Activated CD4-positive, alpha-beta T cell treated with anti-CD3 and anti-CD28 coated beads, Interleukin-2, amount 10 ng/mL, durations not matched to agents 24 days and 14 days (primary cell): Measurements from ENCODE around the gene OST4. TPM values are rescaled to one million over a fixed set of nuclear protein-coding genes. Genes with fewer than 3 reads are reported as not detected.
A peak's percentile ranks its signal among the peaks of the same experiment; 100 is the strongest.
"Not testable (repeated sequence)": the region's sequence is repeated elsewhere in the genome, so short reads cannot be mapped to it uniquely, and the experiment has no call there.

Experiments
- DNase-seq: peaks from one replicate; pipeline ENCODE4 v3.0.0; 2022
- H3K27ac Mint-ChIP-seq: one replicate; pipeline ENCODE4 v1.8.0; 2022; ENCODE audit warnings: mild to moderate bottlenecking, mixed read lengths
- H3K27me3 Mint-ChIP-seq: one replicate; pipeline ENCODE4 v1.8.0; 2022; ENCODE audit warnings: mixed read lengths
- H3K36me3 Mint-ChIP-seq: one replicate; pipeline ENCODE4 v1.8.0; 2022; ENCODE audit warnings: low read depth, mild to moderate bottlenecking, mixed read lengths
- H3K4me1 Mint-ChIP-seq: one replicate; pipeline ENCODE4 v1.8.0; 2021; ENCODE audit warnings: mixed read lengths
- H3K4me3 Mint-ChIP-seq: one replicate; pipeline ENCODE4 v1.8.0; 2022; ENCODE audit warnings: mild to moderate bottlenecking, moderate library complexity, mixed read lengths
- H3K9me3 Mint-ChIP-seq: one replicate; pipeline ENCODE4 v1.8.0; 2021; ENCODE audit warnings: mixed read lengths
- intact Hi-C: fragments of 100-400 bp; cut with micrococcal nuclease; formaldehyde crosslinking; loops from one replicate; pipeline ENCODE4 v1.15.1; 2023
- total RNA-seq: library from RNA; stranded (reverse); gene quantifications from 2 replicates; pipeline ENCODE4 v1.2.3, GENCODE V29; 2022

The OST4 gene
- total RNA-seq, result 314 and 326 TPM in 2 replicates

DNA sequence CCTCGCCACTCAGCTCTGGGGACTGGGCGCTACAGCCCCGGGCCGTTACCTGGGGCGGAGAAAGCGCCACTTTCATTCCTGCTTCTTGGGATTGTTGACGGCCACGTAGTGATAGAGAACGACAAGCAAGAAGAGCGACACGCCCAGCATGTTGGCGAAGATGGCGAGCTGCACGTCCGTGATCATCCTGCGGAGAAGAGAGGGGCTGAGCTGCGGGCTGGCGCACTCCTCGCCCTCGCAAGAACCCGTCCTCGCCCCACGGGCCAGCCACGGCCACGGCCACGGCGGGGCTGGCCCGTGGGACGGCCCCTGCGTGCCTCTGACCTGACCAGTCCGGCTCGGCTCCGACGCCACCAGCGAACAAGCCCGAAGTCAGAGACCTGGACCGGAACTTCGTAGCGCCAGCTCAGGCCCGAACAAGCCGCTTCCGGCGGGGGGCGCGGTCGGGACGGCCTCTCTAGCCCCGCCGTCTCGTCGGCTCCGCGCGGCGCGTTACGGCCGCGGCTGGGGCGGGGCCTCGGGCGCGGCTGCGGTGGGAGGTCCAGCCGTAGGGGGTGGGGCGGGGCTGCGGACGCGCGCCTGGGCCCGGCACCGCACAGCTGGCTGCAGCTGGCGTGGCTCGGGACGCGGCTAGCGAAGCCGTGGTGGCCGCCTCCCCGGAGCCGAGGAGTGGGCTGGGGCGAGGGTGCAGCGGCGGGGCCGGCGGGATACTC lies at the start of gene OST4:
OST4 (minus strand) TSS at position 378 of the 713 bp plus-strand sequence.
- Mint-ChIP-seq H3K9me3 (no peaks in the 10 kb centered on the region), H3K4me1 (peaks cover 58% of the 10 kb centered on the region), H3K27me3 (no peaks in the 10 kb centered on the region), H3K4me3 (peak within 1 kb of the TSS; percentile 99), H3K36me3 (peaks cover 34% of the 10 kb centered on the region), H3K27ac (peak within 1 kb of the TSS; percentile 93)
- intact Hi-C loops, result loop anchor here (1.0 to 5.0 kb wide), 6 partner anchors 10 to 286 kb away; partner anchors contain the start of genes GTF3C2, KHK and TMEM214
- DNase-seq, result peak; percentile 98

- DNase-seq, H3K9me3 Mint-ChIP-seq, intact Hi-C loops, H3K36me3 Mint-ChIP-seq: not testable (repeated sequence)
- H3K27me3 Mint-ChIP-seq, result peaks cover 48% of the 10 kb centered on the region
- H3K4me3 Mint-ChIP-seq, result peak overlapping the region; percentile 82
- peaks cover 16% of the 10 kb centered on the region for H3K4me1 Mint-ChIP-seq
- peak overlapping the region; percentile 13 for H3K27ac Mint-ChIP-seq
Observed at GRCh38 chr2:27119330-27119670, 47.8 kb upstream of the OST4 start.

DNA sequence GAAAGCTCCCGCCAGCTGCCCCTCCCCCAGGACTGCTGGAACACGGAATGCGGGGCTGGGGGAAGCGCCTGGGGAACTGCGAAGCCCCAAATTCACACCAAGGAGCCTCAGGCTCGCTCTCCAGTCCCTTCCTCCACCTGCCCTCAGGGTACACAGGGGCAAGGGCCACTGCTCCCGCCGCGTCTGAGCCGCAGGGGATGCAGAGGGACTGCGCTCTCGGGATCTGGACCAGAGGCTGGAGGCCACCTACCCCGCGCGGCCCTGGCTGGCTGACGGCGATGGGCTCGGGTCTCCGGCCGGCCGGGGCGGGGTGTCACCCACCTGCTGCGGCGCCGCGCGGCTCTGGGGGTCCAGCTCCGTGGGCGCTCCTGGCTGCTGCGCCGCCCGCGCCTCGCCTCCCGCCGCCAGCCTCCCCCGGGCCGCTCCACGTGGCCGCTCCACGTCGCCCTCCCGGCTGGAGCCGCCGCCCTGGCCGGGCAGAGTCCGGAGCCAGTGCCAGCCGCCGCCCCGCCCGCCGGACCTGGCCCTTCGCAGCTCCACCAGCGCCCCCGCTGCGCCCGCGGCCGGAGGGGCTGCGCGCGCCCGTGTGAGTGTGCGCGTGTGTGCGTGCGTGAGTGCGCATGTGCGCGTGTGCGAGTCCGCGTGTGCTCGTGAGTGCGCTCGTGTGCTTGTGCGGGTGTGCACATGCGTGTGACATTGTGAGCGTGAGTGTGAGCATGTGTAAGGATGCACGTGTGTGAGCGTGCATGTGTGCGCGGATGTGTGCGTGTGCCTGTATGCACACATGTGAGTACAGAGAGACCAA lies 47.3 kb upstream of the OST4 start, which contains the start of gene CGREF1:
CGREF1 (minus strand) TSS at position 604 of the 805 bp plus-strand sequence. CDS start 14,762 bp downstream, outside the sequence.
- peak within 1 kb of the TSS; percentile 82 for H3K4me3 Mint-ChIP-seq
- peaks cover 13% of the 10 kb centered on the region for H3K4me1 Mint-ChIP-seq
- H3K9me3 Mint-ChIP-seq, result no peaks in the 10 kb centered on the region
- intact Hi-C loops, result no loop called here
- H3K27ac Mint-ChIP-seq, result peak within 1 kb of the TSS; percentile 29
- H3K27me3 Mint-ChIP-seq, result peaks cover 50% of the 10 kb centered on the region
- no peaks in the 10 kb centered on the region for H3K36me3 Mint-ChIP-seq
- peak; percentile 72 for DNase-seq

DNA sequence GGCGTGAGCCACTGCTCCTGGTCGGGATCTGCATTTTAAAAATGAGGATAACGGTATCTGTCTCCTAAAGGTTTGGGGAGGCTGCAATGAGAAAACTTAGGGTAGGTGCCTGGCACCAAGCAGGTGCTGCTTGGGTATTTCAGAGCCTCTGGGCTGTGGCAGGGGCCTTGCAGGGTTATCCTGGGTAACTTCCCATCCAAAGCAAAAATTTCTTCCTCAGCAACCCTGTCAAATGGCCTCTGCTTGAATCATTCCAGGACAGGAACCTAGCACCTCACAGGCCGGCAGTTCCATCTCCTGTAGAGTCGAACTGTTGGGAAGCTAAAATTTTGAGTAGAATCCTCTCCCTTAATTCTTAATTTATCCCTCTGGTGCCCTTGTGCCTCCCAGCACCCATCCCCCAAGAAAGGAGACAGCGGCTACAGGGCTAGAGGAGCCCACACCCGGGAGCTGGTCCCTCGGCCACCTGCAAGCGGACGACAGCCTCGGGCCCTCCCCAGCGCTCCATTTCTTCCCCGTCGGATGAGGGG lies 46.6 kb upstream of the OST4 start:
- H3K27me3 Mint-ChIP-seq, result peaks cover 48% of the 10 kb centered on the region
- peaks cover 9% of the 10 kb centered on the region for H3K4me1 Mint-ChIP-seq
- DNase-seq, result no peak
- intact Hi-C loops, result no loop called here
- no peaks in the 10 kb centered on the region for H3K9me3 Mint-ChIP-seq
- no peak overlapping the region for H3K27ac Mint-ChIP-seq
- H3K36me3 Mint-ChIP-seq, result no peaks in the 10 kb centered on the region
- H3K4me3 Mint-ChIP-seq, result peak overlapping the region; percentile 73

DNA sequence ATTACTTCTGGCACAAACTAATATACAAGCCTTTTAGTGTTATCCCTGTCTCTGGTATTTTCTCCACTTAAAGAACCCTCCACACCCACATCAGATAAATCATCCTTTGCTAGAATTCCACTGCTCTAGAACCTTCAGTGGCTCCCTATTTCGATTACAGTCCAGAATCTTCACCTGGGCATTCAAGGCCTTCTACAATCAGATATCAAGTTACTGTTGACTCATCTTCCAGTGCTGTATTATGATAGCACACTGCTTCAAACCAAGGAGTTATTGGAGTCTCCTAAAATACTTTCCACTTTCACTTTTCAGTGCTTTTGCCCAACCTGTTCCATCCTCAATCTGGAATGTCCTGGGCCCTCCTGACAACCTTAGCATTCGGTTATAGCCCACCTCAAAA lies 44.1 kb upstream of the OST4 start:
- intact Hi-C loops, result no loop called here
- H3K4me1 Mint-ChIP-seq, result peaks cover 9% of the 10 kb centered on the region
- H3K9me3 Mint-ChIP-seq, result no peaks in the 10 kb centered on the region
- no peak overlapping the region for H3K4me3 Mint-ChIP-seq
- no peak overlapping the region for H3K27ac Mint-ChIP-seq
- no peaks in the 10 kb centered on the region for H3K36me3 Mint-ChIP-seq
- H3K27me3 Mint-ChIP-seq, result peaks cover 30% of the 10 kb centered on the region
- DNase-seq, result no peak

GRCh38 chr2:27111392-27112078 lies 40.1 kb upstream of the OST4 start:
- intact Hi-C loops, H3K36me3 Mint-ChIP-seq, H3K27ac Mint-ChIP-seq, H3K4me3 Mint-ChIP-seq, H3K4me1 Mint-ChIP-seq, DNase-seq, H3K9me3 Mint-ChIP-seq: not testable (repeated sequence)
- H3K27me3 Mint-ChIP-seq, result peaks cover 11% of the 10 kb centered on the region

GRCh38 chr2:27110603-27111352 lies 39.3 kb upstream of the OST4 start:
- intact Hi-C loops, DNase-seq, H3K27ac Mint-ChIP-seq, H3K4me3 Mint-ChIP-seq, H3K4me1 Mint-ChIP-seq, H3K36me3 Mint-ChIP-seq, H3K9me3 Mint-ChIP-seq: not testable (repeated sequence)
- peaks cover 11% of the 10 kb centered on the region for H3K27me3 Mint-ChIP-seq

DNA sequence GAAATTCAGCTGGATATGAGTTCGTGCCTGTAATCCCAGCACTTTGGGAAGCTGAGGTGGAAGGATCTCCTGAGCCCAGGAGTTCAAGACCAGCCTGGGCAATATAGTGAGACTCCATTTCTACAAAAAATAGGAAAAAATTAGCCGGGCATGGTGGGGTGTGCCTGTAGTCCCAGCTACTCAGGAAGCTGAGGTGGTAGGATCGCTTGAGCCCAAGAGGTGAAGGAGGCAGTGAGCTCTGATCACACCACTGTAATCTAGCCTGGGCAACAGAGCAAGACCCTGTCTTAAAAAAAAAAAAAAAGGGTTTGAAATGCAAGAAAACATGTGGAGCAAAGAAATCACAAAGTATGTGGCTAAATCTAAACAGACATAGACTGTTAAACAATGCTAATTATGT lies 37.6 kb upstream of the OST4 start:
- Mint-ChIP-seq H3K36me3 (no peaks in the 10 kb centered on the region), H3K4me1 (peaks cover 2% of the 10 kb centered on the region), H3K27me3 (peaks cover 5% of the 10 kb centered on the region), H3K9me3 (no peaks in the 10 kb centered on the region), H3K27ac (no peak overlapping the region), H3K4me3 (no peak overlapping the region)
- no peak for DNase-seq
- intact Hi-C loops, result no loop called here

- intact Hi-C loops, result no loop called here
- H3K27ac Mint-ChIP-seq, result no peak overlapping the region
Observed at GRCh38 chr2:27108221-27108620, 36.8 kb upstream of the OST4 start.

GRCh38 chr2:27105981-27106380 lies 34.5 kb upstream of the OST4 start:
- peaks cover 5% of the 10 kb centered on the region for H3K27me3 Mint-ChIP-seq
- H3K36me3 Mint-ChIP-seq, result no peaks in the 10 kb centered on the region
- no peaks in the 10 kb centered on the region for H3K9me3 Mint-ChIP-seq
- H3K27ac Mint-ChIP-seq, result no peak overlapping the region
- intact Hi-C loops, result no loop called here
- peaks cover 2% of the 10 kb centered on the region for H3K4me1 Mint-ChIP-seq
- no peak for DNase-seq
- no peak overlapping the region for H3K4me3 Mint-ChIP-seq

More at GRCh38 chr2:27108221-27108620, 36.8 kb upstream of the OST4 start:
- Mint-ChIP-seq H3K27me3 (peaks cover 5% of the 10 kb centered on the region), H3K4me3 (no peak overlapping the region), H3K4me1 (peaks cover 2% of the 10 kb centered on the region), H3K36me3 (no peaks in the 10 kb centered on the region), H3K9me3 (no peaks in the 10 kb centered on the region)
- no peak for DNase-seq

DNA sequence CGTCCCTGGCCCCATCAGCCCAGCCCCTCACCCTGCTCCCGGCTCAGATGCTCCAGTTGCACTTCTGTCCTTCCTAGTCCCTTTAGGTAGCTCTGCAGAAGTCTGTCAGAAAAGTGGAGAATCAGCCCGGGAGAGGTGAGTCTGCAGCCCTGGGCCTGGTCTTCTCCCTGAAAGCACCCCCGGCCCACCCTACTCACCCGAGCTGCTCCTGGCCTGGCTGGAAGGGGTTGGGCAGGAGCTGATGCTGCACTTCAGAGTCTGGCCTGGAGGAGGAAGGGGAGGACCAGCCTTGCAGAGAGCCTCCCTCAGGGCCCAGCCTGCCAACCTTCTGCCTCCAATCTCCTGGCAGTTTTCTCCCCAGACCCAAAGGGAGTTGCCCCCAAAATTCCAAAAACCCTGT lies 30.9 kb upstream of the OST4 start:
- no peak for DNase-seq
- Mint-ChIP-seq H3K27me3 (no peaks in the 10 kb centered on the region), H3K4me1 (peaks cover 2% of the 10 kb centered on the region), H3K4me3 (no peak overlapping the region), H3K27ac (no peak overlapping the region), H3K36me3 (peaks cover 3% of the 10 kb centered on the region), H3K9me3 (no peaks in the 10 kb centered on the region)
- intact Hi-C loops, result no loop called here

DNA sequence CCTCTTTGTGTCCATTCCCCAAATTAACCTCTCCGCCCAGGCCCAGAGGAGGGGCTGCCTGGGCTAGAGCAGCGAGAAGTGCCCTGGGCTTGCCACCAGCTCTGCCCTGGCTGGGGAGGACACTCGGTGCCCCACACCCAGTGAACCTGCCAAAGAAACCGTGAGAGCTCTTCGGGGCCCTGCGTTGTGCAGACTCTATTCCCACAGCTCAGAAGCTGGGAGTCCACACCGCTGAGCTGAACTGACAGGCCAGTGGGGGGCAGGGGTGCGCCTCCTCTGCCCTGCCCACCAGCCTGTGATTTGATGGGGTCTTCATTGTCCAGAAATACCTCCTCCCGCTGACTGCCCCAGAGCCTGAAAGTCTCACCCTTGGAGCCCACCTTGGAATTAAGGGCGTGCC lies 28.6 kb upstream of the OST4 start:
- Mint-ChIP-seq H3K27ac (no peak overlapping the region), H3K36me3 (peaks cover 3% of the 10 kb centered on the region), H3K4me3 (no peak overlapping the region), H3K9me3 (no peaks in the 10 kb centered on the region), H3K27me3 (no peaks in the 10 kb centered on the region), H3K4me1 (peaks cover 15% of the 10 kb centered on the region)
- DNase-seq, result no peak
- intact Hi-C loops, result no loop called here

GRCh38 chr2:27099334-27099955 lies 28.0 kb upstream of the OST4 start:
- Mint-ChIP-seq H3K36me3 (peaks cover 3% of the 10 kb centered on the region), H3K27me3 (no peaks in the 10 kb centered on the region), H3K4me1 (peaks cover 15% of the 10 kb centered on the region), H3K27ac (no peak overlapping the region), H3K4me3 (no peak overlapping the region), H3K9me3 (no peaks in the 10 kb centered on the region)
- intact Hi-C loops, result no loop called here
- no peak for DNase-seq
